Pulmonary artery endothelial cell (primary cell): ENCODE measurements around the gene UGT1A9. TPM values are rescaled to one million over a fixed set of nuclear protein-coding genes. Genes with fewer than 3 reads are reported as not detected.
"Not testable (repeated sequence)": the region's sequence is repeated elsewhere in the genome, so short reads cannot be mapped to it uniquely, and the experiment has no call there.

Experiments used
- DNase-seq: peaks from one replicate; pipeline ENCODE4 v3.0.0-alpha.2; 2011; ENCODE audit warnings: low read depth, low spot score
- total RNA-seq: library from RNA; depleted of rRNA; stranded (reverse); fragments of >200 nt; gene quantifications from 2 replicates; pipeline ENCODE4 v1.2.3, GENCODE V29; 2014

UGT1A9 gene
- total RNA-seq, 1 donor from 2014 or later = not detected

GRCh38 chr2:233711312-233712008 is 39.8 kb downstream of the UGT1A9 start:
- DNase-seq = no peak

- no peak for DNase-seq
These were observed 41.0 kb downstream of the UGT1A9 start, which contains the start of gene UGT1A5 for GRCh38 chr2:233712611-233713261. Gene UGT1A5 (plus strand): TSS chr2:233712907. CDS start chr2:233712992, 85 bp downstream.

GRCh38 chr2:233713262-233713615 is 41.5 kb downstream of the UGT1A9 start:
- no peak for DNase-seq

- DNase-seq = no peak
These were observed 42.4 kb downstream of the UGT1A9 start for GRCh38 chr2:233714121-233714520.

- no peak for DNase-seq
These were observed 46.9 kb downstream of the UGT1A9 start, which contains the start of gene UGT1A4 for GRCh38 chr2:233718552-233718951. Gene UGT1A4 (plus strand): TSS chr2:233718736. CDS start chr2:233718821, 85 bp downstream.

GRCh38 chr2:233728723-233729301 is 57.1 kb downstream of the UGT1A9 start, which contains the start of gene UGT1A3:
Gene UGT1A3 (plus strand): TSS chr2:233729042. CDS start chr2:233729127, 85 bp downstream.
- DNase-seq = no peak

- not testable (repeated sequence) for DNase-seq
These were observed 65.4 kb downstream of the UGT1A9 start for GRCh38 chr2:233736868-233737653.

- DNase-seq = no peak
These were observed 69.2 kb downstream of the UGT1A9 start for GRCh38 chr2:233740870-233741269.

GRCh38 chr2:233743464-233744259 is 72.0 kb downstream of the UGT1A9 start:
- no peak for DNase-seq

GRCh38 chr2:233745073-233745755 is 73.5 kb downstream of the UGT1A9 start:
- DNase-seq = no peak

- not testable (repeated sequence) for DNase-seq
These were observed 74.1 kb downstream of the UGT1A9 start for GRCh38 chr2:233745838-233746237.

GRCh38 chr2:233746475-233747282 is 75.0 kb downstream of the UGT1A9 start:
- no peak for DNase-seq

GRCh38 chr2:233747283-233747544 is 75.5 kb downstream of the UGT1A9 start:
- no peak for DNase-seq

- not testable (repeated sequence) for DNase-seq
These were observed 79.0 kb downstream of the UGT1A9 start for GRCh38 chr2:233750689-233751088.

- not testable (repeated sequence) for DNase-seq
These were observed 79.7 kb downstream of the UGT1A9 start for GRCh38 chr2:233751212-233752009.

- DNase-seq = no peak
These were observed 83.3 kb downstream of the UGT1A9 start for GRCh38 chr2:233754872-233755611.

- DNase-seq = no peak
These were observed 84.9 kb downstream of the UGT1A9 start for GRCh38 chr2:233756429-233757081.
